Keratinocyte (primary cell): ENCODE results near the gene UBAP1. TPM values are rescaled to one million over a fixed set of nuclear protein-coding genes. Genes with fewer than 3 reads are reported as not detected.
"Not testable (repeated sequence)": the region's sequence is repeated elsewhere in the genome, so short reads cannot be mapped to it uniquely, and the experiment has no call there.

Experiments used
- DNase-seq: peaks from one replicate; pipeline ENCODE4 v3.0.0-alpha.2; 2011; ENCODE audit warnings: low read depth, missing footprints, low spot score
- FAIRE-seq: peaks from 2 replicates; lab custom pipeline; 2011; peaks lifted over from hg19 to GRCh38; lab: Jason Lieb, UNC
- H2AFZ ChIP-seq: 2 replicates; pipeline ENCODE4 v1.6.0; 2012; ENCODE audit warnings: low read length, control low read depth, inconsistent platforms; ENCODE audit not compliant: control insufficient read depth
- H3K27ac ChIP-seq: 2 replicates; pipeline ENCODE4 v1.5.1; 2011; ENCODE audit warnings: low read length; ENCODE audit not compliant: control insufficient read depth, insufficient read depth
- H3K27me3 ChIP-seq: 3 replicates; pipeline ENCODE4 v1.6.0; 2011; ENCODE audit warnings: low read length; ENCODE audit not compliant: control insufficient read depth, insufficient read depth; ENCODE audit errors: extremely low read depth
- H3K36me3 ChIP-seq, 2 experiments: 2 replicates in 1 of 2; 3 replicates in 1 of 2; pipeline ENCODE4 v1.5.1; 2011; ENCODE audit warnings: low read length in 2 of 2, mild to moderate bottlenecking in 1 of 2; ENCODE audit not compliant: control insufficient read depth in 2 of 2, insufficient read depth in 2 of 2; ENCODE audit errors: extremely low read depth in 1 of 2
- H3K4me1 ChIP-seq: 3 replicates; pipeline ENCODE4 v1.5.1; 2011; ENCODE audit warnings: low read length; ENCODE audit not compliant: control insufficient read depth, insufficient read depth; ENCODE audit errors: extremely low read depth
- H3K4me2 ChIP-seq: 3 replicates; pipeline ENCODE4 v1.6.0; 2011; ENCODE audit warnings: low read depth, low read length; ENCODE audit not compliant: control insufficient read depth, insufficient read depth; ENCODE audit errors: extremely low read depth
- H3K4me3 ChIP-seq, 3 experiments: fragments of 200-600 bp in 1 of 3; sonication (generic) in 1 of 3; 2 replicates in 2 of 3; 3 replicates in 1 of 3; pipeline ENCODE4 v1.5.1; 2011 to 2016; ENCODE audit warnings: low read length in 3 of 3, mild to moderate bottlenecking in 3 of 3, control low read depth in 2 of 3, inconsistent platforms in 1 of 3, low read depth in 1 of 3, mixed read lengths in 1 of 3, mixed run types in 1 of 3, moderate library complexity in 1 of 3; ENCODE audit not compliant: control insufficient read depth in 2 of 3, insufficient read depth in 2 of 3; ENCODE audit errors: extremely low read depth in 1 of 3
- H3K79me2 ChIP-seq: 2 replicates; pipeline ENCODE4 v1.6.0; 2012; ENCODE audit warnings: low read length; ENCODE audit not compliant: control insufficient read depth, insufficient read depth
- H3K9ac ChIP-seq: 3 replicates; pipeline ENCODE4 v1.6.0; 2011; ENCODE audit warnings: low read length; ENCODE audit not compliant: control insufficient read depth, insufficient read depth; ENCODE audit errors: extremely low read depth
- H3K9me1 ChIP-seq: 3 replicates; pipeline ENCODE4 v1.6.0; 2011; ENCODE audit warnings: low read length; ENCODE audit not compliant: control insufficient read depth, insufficient read depth; ENCODE audit errors: extremely low read depth
- H3K9me3 ChIP-seq: 2 replicates; pipeline ENCODE4 v1.5.1; 2012; ENCODE audit warnings: low read depth, low read length; ENCODE audit not compliant: control insufficient read depth
- H4K20me1 ChIP-seq: 3 replicates; pipeline ENCODE4 v1.6.0; 2011; ENCODE audit warnings: low read length; ENCODE audit not compliant: control insufficient read depth, insufficient read depth; ENCODE audit errors: extremely low read depth
- EZH2 ChIP-seq: IDR thresholded peaks from one replicate; pipeline ENCODE4 v1.6.1; 2012; ENCODE audit warnings: inconsistent platforms, mild to moderate bottlenecking, low read length, moderate library complexity
- dilution Hi-C: fragments of 300-500 bp; cut with MboI; formaldehyde crosslinking; loops from one replicate; pipeline ENCODE4 v1.7.0; 2020; ENCODE audit warnings: low sequenced_read_pairs; ENCODE audit not compliant: extremely low pct_ligation_motif_present
- polyA plus RNA-seq, 5 experiments: library from polyadenylated mRNA; depleted of rRNA in 3 of 5; stranded (reverse) in 3 of 5; stranded (forward) in 1 of 5; unstranded in 1 of 5; fragments of >200 nt; gene quantifications; 1 replicate in 1 of 5; 2 replicates in 3 of 5; 3 replicates in 1 of 5; pipeline versions ENCODE4 v1.2.1 to v1.2.3, GENCODE V29; 2011 to 2012; ENCODE audit warnings: missing spikeins in 2 of 5, low read depth in 1 of 5, low replicate concordance in 1 of 5
- TF ChIP-seq, protein P1 (sequence below), 3 experiments: IDR thresholded peaks in 1 of 3; conservative IDR thresholded peaks in 1 of 3; optimal IDR thresholded peaks in 1 of 3; 2 replicates in 2 of 3; 3 replicates in 1 of 3; pipeline versions ENCODE3 to v1.5.1; 2011; ENCODE audit warnings: low read length in 3 of 3, mild to moderate bottlenecking in 3 of 3, moderate library complexity in 2 of 3, control low read depth in 1 of 3, inconsistent platforms in 1 of 3; ENCODE audit not compliant: insufficient read depth in 2 of 3; ENCODE audit errors: extremely low read depth in 1 of 3

The UBAP1 gene
- polyA plus RNA-seq, 1 donor (not counting 4 experiments of a cell fraction or from before 2014, with no cell fraction given) = 81.8 TPM

GRCh38 chr9:34291423-34291822 lies 112.6 kb downstream of the UBAP1 start:
- no peak for FAIRE-seq
- no peaks in the 10 kb centered on the region for H3K9me1 ChIP-seq

GRCh38 chr9:34292552-34292951 lies 113.7 kb downstream of the UBAP1 start:
- H3K27me3 ChIP-seq = no peaks in the 10 kb centered on the region
- no peaks in the 10 kb centered on the region for H3K9me3 ChIP-seq
- DNase-seq = no peak
- H3K27ac ChIP-seq = no peak overlapping the region
- no peak overlapping the region for H3K4me2 ChIP-seq
- H3K4me1 ChIP-seq = no peaks in the 10 kb centered on the region
- TF ChIP-seq, protein P1, sequence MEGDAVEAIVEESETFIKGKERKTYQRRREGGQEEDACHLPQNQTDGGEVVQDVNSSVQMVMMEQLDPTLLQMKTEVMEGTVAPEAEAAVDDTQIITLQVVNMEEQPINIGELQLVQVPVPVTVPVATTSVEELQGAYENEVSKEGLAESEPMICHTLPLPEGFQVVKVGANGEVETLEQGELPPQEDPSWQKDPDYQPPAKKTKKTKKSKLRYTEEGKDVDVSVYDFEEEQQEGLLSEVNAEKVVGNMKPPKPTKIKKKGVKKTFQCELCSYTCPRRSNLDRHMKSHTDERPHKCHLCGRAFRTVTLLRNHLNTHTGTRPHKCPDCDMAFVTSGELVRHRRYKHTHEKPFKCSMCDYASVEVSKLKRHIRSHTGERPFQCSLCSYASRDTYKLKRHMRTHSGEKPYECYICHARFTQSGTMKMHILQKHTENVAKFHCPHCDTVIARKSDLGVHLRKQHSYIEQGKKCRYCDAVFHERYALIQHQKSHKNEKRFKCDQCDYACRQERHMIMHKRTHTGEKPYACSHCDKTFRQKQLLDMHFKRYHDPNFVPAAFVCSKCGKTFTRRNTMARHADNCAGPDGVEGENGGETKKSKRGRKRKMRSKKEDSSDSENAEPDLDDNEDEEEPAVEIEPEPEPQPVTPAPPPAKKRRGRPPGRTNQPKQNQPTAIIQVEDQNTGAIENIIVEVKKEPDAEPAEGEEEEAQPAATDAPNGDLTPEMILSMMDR (optimal IDR thresholded peaks at IDR 0.05 in 1 of 3, IDR thresholded peaks at IDR 0.05 in 1 of 3, conservative IDR thresholded peaks at IDR 0.05 in 1 of 3; ENCODE audit: extremely low read depth in 1 of 3, insufficient read depth in 2 of 3, low read length in 3 of 3) = no peak
- TF ChIP-seq EZH2 = no peak
- H3K9me1 ChIP-seq = no peaks in the 10 kb centered on the region
- dilution Hi-C loops = no loop called here
- no peaks in the 10 kb centered on the region for H3K79me2 ChIP-seq
- no peak overlapping the region for H3K9ac ChIP-seq
- H4K20me1 ChIP-seq = no peaks in the 10 kb centered on the region
- no peaks in the 10 kb centered on the region for H3K36me3 ChIP-seq
- no peak for FAIRE-seq
- H3K4me3 ChIP-seq = no peak overlapping the region
- no peak overlapping the region for H2AFZ ChIP-seq

More at GRCh38 chr9:34291423-34291822, 112.6 kb downstream of the UBAP1 start:
- no peak overlapping the region for H3K27ac ChIP-seq
- H3K4me3 ChIP-seq = no peak overlapping the region
- H3K79me2 ChIP-seq = no peaks in the 10 kb centered on the region
- dilution Hi-C loops = no loop called here
- peaks cover 0 to 3% of the 10 kb centered on the region in 2 experiments for H3K36me3 ChIP-seq
- H3K4me2 ChIP-seq = no peak overlapping the region
- H3K4me1 ChIP-seq = no peaks in the 10 kb centered on the region
- no peak for DNase-seq
- H4K20me1 ChIP-seq = no peaks in the 10 kb centered on the region
- TF ChIP-seq EZH2 = no peak
- TF ChIP-seq, protein P1 (optimal IDR thresholded peaks at IDR 0.05 in 1 of 3, IDR thresholded peaks at IDR 0.05 in 1 of 3, conservative IDR thresholded peaks at IDR 0.05 in 1 of 3; ENCODE audit: extremely low read depth in 1 of 3, insufficient read depth in 2 of 3, low read length in 3 of 3) = no peak
- no peaks in the 10 kb centered on the region for H3K9me3 ChIP-seq
- no peaks in the 10 kb centered on the region for H3K27me3 ChIP-seq
- H3K9ac ChIP-seq = no peak overlapping the region
- H2AFZ ChIP-seq = no peak overlapping the region

- not testable (repeated sequence) for FAIRE-seq, H3K27me3 ChIP-seq
Measured at GRCh38 chr9:34301064-34301463, 122.2 kb downstream of the UBAP1 start.

More at GRCh38 chr9:34301064-34301463, 122.2 kb downstream of the UBAP1 start:
- H3K9me1 ChIP-seq, H3K36me3 ChIP-seq, H3K4me1 ChIP-seq, H3K4me3 ChIP-seq, H3K27ac ChIP-seq, H3K4me2 ChIP-seq, H3K79me2 ChIP-seq, H4K20me1 ChIP-seq, DNase-seq, H3K9ac ChIP-seq, H3K9me3 ChIP-seq, dilution Hi-C loops, H2AFZ ChIP-seq: not testable (repeated sequence)
